Lung microvascular endothelial cell (primary cell): Measurements from ENCODE around the gene LRRC23. TPM values are rescaled to one million over a fixed set of nuclear protein-coding genes. Genes with fewer than 3 reads are reported as not detected.
"Not testable (repeated sequence)": the region's sequence is repeated elsewhere in the genome, so short reads cannot be mapped to it uniquely, and the experiment has no call there.

Experiments
- DNase-seq, 2 donors: peaks; one replicate each; pipeline versions ENCODE4 v3.0.0 to v3.0.0-alpha.2; 2010; ENCODE audit warnings: low read depth in 2 of 2
- total RNA-seq: library from RNA; depleted of rRNA; stranded (reverse); fragments of >200 nt; gene quantifications from 2 replicates; pipeline ENCODE4 v1.2.1, GENCODE V29; 2014

LRRC23 gene
- total RNA-seq, 1 donor from 2014 or later: 3.4 TPM

DNA sequence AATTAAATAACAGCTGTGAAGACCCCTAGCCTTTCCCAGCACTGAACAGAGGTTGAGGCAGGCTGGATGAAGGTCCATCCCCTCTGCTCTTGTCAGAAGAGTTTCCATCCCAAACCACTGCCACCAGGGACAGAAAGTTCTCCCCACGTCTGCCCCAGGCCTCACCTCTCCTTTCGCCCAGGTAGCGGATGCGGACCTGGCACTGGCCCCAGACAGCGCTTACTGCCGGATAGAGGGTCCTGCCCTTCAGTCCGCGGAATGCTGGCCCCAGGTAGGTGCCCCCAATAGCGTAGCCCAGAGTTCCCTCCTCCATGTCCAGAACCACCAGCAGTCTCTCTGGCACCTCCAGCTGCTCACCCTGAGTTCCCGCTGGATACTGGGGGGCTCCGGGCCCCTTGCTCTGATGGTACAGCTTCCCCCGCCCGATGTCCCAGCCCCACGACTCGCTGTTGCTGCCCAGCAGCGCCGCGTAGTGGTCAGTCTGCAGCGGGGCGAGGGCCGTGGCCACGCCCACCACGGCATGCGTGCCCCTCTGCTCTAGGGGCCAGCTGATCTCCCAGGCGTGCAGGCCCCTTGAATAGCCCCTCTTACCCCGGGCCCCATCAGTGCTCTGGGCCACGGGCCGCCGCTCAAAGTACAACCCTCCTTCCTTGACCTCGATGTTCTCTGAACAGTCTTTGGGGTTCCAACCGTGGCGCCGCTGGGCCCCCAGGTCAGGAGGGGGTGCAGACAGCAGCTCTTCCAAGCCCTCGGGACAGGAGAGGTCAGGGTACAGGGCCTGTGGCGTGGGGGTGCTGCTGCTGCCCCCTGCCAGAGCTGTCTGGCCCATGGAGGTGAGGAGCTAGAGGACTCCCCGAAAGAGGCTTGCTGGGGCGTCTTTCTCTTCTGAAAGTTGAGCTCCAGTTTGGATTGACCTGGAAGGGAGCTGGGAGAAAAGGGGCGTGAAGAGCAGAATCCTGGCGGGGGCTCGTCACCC is 32.3 kb upstream of the LRRC23 start:
- DNase-seq: peak; percentile 82

DNA sequence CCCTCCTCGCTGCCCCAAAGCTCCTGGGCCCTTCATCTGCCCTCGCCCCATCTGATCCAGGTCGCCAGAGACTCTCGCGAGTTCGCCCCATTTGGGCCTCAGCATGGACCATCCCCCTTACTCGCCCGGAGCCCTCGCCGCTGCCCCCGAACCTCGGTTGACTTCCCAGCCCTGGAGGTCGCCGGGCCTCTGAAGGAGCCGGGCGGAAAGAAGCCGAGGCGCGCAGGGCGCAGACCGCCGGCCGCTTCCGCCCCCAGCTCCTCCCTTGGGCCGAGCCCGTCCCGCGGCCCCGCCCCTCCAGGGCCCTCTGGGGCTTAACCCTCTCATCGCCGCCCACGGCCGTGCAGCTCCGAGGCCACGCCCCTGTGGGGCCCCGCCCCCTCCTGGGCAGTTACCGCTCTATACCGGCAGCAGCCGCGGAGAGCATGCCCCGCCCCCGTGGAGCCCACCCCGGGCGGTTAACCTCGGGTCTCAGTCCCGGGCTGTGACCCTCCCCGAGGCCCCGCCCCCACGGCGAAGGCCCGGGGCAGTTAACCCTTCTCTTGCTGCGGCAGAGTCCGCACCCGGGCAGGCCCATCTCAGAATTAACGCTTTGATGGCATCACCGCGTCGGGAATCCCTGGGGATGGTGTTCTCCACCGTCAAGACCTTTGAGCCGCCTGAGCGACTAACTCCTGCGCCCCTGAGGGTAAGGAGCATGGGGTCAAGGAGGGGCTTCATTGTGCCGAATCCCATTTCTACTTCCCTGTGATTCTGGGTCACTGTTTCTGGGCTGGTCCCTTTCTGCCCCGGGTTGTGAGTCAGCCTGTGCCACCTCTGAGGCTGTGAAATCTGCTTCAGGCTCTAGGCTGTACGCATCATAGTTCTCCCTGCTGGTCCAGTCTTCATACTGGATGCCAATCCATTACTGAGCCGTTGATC is 31.3 kb upstream of the LRRC23 start, which contains the start of gene SPSB2:
Gene SPSB2 (minus strand): TSS at position 210 of the 921 bp plus-strand sequence. CDS start 402 bp downstream, outside the sequence.
- peak; percentile 95 to 96 for DNase-seq

DNA sequence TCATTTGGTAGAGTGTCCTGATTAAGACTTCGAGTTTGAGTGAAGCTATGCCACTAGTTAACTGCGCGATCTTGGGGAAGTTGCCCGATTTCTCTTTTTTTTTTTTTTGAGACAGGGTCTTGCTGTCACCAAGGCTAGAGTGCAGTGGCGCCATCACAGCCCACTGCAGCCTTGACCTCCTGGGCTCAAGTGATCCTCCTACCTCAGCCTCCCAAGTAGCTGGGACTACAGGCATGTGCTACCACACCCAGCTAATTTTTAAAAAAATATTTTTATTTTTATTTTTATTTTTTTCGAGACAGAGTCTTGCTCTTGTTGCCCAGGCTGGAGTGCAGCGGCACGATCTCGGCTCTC is 30.6 kb upstream of the LRRC23 start:
- not testable (repeated sequence) for DNase-seq

DNA sequence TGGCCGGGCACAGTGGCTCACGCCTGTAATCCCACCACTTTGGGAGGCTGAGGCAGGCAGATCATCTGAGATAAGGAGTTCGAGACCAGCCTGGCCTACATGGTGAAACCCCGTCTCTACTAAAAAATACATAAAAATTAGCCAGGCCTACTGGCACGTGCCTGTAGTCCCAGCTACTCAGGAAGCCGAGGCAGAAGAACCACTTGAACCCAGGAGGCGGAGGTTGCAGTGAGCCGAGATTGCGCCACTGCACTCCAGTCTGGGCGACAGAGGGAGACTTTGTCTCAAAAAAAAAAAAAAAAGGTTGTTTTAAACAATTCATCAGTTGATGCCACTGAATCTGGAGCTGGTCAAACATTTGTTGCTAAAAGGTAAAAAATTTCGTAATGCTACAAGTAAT is 24.8 kb upstream of the LRRC23 start:
- not testable (repeated sequence) for DNase-seq

DNA sequence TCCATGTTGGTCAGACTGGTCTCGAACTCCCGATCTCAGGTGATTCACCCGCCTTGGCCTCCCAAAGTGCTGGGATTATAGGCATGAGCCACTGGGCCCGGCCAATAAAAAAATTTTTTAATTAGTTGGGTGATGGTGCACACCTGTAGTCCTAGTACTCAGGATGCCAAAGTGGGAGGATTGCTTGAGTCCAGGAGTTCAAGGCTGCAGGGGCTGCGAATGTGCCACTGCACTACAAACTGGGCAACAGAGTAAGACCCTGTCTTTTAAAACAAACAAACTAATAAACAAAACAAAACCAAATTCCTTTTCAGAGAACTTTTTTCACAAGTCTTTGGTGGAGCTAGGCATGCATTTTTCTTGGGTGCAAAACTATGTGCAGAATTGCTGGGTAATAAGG is 21.4 kb upstream of the LRRC23 start:
- no peak for DNase-seq

DNA sequence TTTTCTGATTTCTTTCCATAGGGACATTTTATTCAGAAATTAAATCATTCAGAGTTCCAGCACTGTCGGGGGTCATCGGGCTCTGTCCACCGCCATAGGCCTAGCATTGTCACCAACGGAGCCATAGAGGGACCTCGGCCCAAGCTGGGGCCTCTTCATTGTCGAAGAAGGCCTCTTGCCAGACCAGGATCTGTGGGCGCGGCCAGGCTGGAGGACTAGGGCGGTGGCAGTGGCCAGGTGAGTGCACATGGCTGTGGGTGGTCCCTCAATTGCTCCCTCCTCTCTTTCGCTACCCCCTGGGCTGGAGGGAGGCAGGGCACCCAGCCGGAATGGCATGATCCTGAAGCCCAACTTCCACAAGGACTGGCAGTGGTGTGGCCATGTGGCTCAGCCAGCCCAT is 20.9 kb upstream of the LRRC23 start:
- DNase-seq: no peak

DNA sequence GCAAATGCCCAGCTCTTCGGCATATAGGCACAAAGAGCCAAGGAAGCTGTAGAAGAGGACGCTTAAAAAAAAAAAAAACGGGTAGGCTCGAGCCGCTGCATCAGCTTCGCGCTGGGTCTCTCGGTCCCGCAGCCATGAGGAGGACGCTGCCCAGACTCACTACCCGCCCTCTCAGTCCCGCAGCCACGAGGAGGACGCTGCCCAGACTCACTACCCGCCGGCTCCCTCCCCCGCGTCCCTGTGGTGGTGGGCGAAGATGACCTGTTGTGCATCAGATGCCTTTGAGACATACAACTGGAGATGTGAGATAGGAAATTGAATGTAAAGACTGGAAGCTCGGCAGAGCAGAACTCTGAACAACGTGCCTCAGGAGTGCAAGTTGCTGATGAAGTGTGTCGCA is 20.1 kb upstream of the LRRC23 start:
- DNase-seq: no peak

DNA sequence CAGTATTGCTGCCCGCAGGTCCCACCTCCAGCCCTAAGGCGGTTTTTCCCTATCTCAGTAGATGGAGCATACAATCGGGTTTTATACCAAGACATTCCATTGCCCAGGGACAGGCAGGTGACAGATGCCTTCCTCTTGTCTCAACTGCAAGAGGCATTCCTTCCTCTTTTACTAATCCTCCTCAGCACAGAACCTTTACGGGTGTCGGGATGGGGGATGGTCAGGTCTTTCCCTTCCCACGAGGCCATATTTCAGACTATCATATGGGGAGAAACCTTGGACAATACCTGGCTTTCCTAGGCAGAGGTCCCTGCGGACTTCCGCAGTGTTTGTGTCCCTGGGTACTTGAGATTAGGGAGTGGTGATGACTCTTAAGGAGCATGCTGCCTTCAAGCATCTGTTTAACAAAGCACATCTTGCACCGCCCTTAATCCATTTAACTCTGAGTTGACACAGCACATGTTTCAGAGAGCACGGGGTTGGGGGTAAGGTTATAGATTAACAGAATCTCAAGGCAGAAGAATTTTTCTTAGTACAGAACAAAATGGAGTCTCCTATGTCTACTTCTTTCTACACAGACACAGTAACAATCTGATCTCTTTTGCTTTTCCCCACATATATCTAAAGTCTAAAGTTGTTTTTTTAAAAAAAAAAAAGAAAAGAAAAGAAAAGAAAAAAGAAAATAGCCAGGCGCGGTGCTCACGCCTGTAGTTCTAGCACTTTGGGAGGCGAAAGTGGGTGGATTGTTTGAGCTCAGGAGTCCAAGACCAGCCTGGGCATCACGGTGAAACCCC is 18.2 kb upstream of the LRRC23 start:
- DNase-seq: not testable (repeated sequence)

DNA sequence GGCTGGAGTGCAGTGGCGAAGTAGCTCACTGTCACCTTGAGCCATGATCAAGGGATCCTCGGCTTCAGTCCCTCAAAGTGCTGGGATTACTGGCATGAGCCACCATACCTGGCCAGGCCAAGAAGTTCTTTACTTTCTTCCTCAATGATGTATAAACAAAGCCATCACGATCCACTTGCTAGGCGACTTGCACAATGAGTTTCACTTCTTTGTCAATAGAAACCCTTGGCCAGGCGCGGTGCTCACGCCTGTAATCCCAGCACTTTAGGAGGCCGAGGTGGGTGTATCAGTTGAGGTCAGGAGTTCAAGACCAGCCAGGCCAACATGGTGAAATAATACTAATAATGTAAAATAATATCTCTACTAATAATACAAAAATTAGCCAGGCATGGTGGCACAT is 17.2 kb upstream of the LRRC23 start:
- DNase-seq: no peak

DNA sequence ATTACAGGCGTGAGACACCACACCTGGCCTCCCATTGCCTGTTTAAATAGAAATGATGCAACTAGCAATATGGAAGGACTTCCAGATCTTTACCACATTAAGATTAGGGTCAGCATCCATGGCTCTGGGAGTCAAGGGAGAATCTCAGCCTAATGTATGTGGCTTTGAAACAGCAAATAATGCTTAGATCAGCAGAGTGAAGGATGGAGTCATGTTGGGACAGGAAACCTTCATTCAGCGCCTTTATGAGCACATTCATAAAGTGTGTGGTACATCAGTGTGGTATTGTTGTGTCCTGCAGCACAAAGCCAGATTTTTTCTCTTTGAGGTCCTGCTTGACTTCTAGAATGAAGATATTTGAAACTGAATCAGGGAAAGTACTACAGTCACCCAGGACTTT is 16.3 kb upstream of the LRRC23 start:
- no peak for DNase-seq

DNA sequence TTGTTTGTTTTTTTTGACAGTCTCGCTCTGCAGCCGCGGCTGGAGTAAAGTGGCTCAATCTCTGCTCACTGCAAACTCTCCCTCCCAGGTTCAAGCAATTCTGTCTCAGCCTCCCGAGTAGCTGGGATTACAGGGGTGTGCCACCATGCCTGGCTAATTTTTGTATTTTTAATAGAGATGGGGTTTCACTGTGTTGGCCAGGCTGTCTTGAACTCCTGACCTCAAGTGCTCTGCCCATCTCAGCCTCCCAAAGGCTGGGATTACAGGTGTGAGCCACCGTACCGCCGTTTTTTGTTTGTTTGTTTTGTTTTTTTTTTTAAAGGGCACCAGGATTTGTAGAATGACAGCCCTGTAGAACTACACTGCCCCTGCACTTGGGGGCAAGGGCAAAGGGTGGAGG is 15.8 kb upstream of the LRRC23 start:
- not testable (repeated sequence) for DNase-seq

DNA sequence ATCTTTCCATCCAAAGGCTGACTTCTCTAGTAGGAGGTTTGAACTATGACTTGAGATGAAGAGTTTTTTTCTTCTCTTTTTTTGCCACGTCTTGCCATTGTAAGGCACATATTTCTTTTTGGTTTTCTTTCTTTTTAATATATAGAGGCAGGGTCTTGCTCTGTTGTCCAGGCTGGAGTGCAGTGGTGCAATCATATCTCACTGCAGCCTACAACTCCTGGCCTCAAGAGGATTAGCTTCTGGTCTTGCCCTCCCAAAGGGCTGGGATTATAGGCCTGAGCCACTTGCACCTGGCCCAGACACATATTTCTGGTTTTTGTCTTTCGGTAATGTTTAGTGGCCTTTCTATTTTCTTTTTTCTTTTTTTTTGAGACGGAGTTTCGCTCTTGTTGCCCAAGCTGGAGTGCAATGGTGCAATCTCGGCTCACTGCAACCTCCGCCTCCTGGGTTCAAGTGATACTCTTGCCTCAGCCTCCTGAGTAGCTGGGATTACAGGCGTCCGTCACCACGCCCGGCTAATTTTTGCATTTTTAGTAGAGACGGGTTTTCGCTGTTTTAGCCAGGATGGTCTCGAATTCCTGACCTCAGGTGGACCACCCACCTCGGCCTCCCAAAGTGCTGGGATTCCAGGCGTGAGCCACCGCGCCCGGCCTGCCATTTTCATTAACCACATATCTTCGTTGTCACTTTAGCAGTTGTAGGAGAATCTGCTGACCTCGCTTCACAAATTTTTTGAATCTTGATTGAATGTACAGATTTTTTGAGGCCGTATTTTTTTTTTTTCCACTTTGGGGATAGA is 14.6 kb upstream of the LRRC23 start:
- DNase-seq: not testable (repeated sequence)

DNA sequence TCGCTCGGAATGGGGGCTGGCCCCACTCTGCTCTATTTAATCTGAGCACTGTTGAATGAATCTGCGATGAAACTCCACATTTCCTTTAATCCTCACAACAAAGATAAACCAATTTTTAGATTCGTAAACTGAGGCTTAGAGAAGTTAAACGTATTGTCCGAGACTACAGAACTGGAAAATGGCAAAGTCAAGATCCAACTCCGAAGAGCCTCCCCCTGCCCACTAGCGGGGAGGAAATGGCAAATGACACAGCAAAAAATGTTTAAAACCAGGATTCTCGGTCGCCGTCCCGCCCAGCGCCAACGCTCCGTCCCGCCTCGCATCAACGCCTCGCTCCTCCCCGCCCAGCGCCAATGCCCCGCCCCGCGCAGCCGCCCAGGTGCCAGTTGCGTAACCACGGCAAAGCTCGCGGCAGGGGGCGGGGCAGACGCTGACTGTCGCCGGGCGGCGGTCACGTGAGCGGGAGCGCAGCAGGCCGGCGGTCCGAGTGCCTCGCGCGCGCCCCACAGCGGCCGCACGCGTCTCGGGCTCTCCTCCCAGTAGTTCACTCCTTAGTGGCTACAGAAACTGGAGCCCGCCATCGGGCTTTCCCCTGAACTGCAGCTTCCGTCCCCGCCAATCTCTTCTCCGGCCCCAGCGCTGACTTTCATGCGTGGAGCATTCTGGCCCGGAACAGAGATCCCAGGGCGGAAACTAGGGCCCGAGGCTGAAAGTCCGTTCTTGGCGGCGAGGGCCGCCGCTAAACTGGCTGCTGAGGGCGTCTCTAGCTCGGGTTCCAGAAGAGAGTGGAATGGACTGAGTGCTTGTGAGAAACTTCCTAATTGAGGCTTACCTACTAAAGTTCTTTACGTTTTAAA is 13.6 kb upstream of the LRRC23 start:
- peak; percentile 98 to 99 for DNase-seq

DNA sequence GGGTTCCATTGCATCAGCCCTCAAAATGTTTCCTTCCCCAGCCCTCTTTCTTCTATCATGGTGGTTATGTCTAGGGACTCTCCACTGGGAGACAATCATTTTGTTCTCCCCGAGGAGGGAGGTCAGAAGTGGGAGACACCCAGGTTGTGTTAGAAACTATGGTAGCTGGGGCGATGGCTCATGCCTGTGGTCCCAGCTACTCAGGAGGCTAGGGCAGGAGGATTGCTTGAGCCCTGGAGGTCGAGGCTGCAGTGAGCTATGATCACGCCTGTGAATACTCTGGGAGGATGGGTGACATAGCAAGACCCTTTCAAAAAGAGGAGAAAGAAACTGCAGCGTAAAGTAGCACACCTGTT is 13.0 kb upstream of the LRRC23 start:
- DNase-seq: no peak

DNA sequence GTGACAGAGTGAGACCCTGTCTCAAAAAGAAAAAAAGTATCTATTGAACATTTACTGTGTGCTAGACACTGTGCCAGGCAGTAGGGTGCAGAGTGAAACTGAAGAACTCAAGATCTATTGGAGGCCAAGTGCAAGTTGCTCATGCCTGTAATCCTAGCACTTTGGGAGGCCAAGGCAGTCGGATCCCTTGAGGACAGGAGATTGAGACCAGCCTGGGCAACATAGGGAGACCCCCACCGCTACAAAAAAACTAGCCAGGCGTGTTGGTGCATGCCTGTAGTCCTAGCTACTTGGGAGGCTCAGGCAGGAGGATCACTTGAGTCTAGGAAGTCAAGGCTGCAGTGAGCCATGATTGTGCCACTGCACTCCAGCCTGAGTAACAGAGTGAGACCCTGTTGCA is 11.9 kb upstream of the LRRC23 start:
- DNase-seq: not testable (repeated sequence)

DNA sequence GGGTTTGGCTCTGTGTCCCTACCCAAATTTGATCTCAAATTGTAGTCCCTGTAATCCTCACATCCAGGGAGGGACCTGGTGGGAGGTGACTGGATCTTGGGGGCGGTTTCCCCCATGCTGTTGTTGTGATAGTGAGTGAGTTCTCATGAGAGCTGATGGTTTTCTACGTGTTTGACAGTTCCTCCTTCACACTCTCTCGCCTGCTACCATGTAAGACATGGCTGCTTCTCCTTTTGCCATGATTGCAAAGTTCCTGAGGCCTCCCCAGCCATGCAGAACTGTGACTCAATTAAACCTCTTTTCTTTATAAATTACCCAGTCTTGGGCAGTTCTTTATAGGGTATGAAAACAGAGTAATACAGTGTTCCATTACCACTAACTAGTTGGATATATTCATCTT is 10.3 kb upstream of the LRRC23 start:
- no peak for DNase-seq

DNA sequence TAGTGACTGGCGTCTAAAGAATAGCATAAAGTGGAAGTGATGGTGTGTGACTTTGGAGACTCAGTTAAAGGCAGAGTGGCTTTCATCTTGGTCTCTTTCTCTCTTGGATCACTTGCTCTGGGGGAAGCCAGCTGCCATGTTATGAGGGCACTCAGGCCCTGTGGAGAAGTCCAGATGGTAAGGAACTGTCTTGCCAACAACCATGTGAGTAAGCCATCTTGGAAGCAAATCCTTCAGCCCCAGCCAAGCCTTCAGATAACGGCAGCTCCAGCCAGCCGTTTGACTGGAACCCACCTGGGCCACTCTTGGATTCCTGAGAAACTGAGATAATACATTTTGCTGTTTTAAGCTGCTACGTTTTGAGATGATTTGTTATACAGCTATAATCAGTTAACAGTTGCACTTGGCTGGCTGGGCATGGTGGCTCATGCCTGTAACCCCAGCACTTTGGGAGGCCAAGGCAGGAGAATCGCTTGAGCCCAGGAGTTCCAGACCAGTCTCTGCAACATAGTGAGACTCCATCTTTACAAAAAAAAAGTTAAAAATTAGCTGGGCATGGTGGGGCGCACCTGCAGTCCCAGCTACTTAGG is 7.7 kb upstream of the LRRC23 start:
- no peak for DNase-seq

DNA sequence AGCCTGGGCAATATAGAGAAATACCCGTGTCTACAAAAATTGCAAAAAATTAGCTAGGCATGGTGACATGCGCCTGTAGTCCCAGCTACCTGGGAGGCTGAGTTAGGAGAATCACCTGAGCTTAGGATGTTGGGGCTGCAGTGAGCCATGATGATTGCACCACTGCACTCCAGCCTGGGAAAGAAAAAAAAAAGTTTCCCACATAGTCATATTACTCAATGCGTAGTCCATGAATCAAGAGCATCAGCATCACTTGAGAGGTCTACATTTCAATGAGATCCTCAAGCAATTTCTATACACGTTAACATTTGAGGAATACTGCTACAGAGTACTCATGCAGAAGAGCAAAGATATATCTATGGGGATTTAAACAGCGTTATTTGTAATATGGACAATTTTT is 5.2 kb upstream of the LRRC23 start:
- no peak for DNase-seq

DNA sequence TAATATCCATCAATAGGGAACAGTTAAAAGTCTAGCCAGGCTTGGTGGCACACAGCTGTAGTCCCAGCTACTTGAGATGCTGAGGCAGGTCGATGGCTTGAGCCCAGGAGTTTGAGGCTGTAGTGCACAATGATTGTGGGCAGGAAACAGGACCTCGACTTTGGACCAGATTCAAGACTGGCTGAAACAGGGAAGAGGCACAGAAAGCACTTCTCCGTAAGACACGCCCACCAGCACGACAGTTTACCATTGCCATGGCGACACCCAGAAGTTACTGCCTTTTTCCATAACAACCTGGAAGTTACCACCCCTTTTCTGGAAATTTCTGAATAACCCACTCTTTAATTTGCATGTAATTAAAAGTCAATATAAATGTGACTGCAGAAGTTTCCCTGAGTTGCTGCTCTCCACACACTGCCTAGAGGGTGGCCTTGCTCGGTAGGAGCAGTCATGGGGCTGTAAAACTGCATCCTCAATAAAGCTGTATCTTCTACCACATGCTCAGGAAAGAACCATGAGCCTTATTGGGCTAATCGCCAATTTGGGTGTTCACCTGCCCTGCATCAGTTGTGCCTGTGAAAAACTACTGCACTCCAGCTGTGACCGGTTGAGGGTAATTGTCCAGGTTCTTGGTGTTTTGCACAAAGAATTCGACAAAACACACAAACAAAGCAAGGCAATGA is 4.6 kb upstream of the LRRC23 start:
- DNase-seq: peak; percentile 86 to 89
